ENCODE data around the gene NAA10.

NAA10 gene

GRCh38 chrX:153885208-153885787 lies 49.5 kb downstream of the NAA10 start:
- no peak overlapping the region for H3K9ac ChIP-seq (ENCODE audit: low read length)
- H3K27ac ChIP-seq (ENCODE audit: low read depth, low read length), result no peak overlapping the region
- no peaks in the 10 kb centered on the region for H3K36me3 ChIP-seq (ENCODE audit: insufficient read depth, low read length)
- H3K9me3 ChIP-seq (ENCODE audit: low read length), result no peaks in the 10 kb centered on the region
- H3K4me3 ChIP-seq (ENCODE audit: low read depth in 1 of 2, low read length in 2 of 2), result no peak overlapping the region
- H3K27me3 ChIP-seq (ENCODE audit: control insufficient read depth in 1 of 2, insufficient read depth in 2 of 2, low read length in 2 of 2), result peaks cover 34 to 70% of the 10 kb centered on the region in 2 donors
- H3K4me1 ChIP-seq (ENCODE audit: insufficient read depth, low read length), result no peaks in the 10 kb centered on the region

GRCh38 chrX:153884590-153884989 lies 50.2 kb downstream of the NAA10 start:
- H3K4me3 ChIP-seq (ENCODE audit: low read depth in 1 of 2, low read length in 2 of 2), result no peak overlapping the region
- no peaks in the 10 kb centered on the region for H3K9me3 ChIP-seq (ENCODE audit: low read length)
- no peak overlapping the region for H3K9ac ChIP-seq (ENCODE audit: low read length)
- no peak overlapping the region for H3K27ac ChIP-seq (ENCODE audit: low read depth, low read length)
- H3K4me1 ChIP-seq (ENCODE audit: insufficient read depth, low read length), result no peaks in the 10 kb centered on the region
- peaks cover 34 to 77% of the 10 kb centered on the region in 2 donors for H3K27me3 ChIP-seq (ENCODE audit: control insufficient read depth in 1 of 2, insufficient read depth in 2 of 2, low read length in 2 of 2)
- no peaks in the 10 kb centered on the region for H3K36me3 ChIP-seq (ENCODE audit: insufficient read depth, low read length)

GRCh38 chrX:153884136-153884535 lies 50.7 kb downstream of the NAA10 start:
- Histone ChIP-seq H3K9me3 (ENCODE audit: low read length) (no peaks in the 10 kb centered on the region), H3K36me3 (ENCODE audit: insufficient read depth, low read length) (no peaks in the 10 kb centered on the region), H3K9ac (ENCODE audit: low read length) (no peak overlapping the region), H3K4me3 (ENCODE audit: low read depth in 1 of 2, low read length in 2 of 2) (no peak overlapping the region), H3K27me3 (ENCODE audit: control insufficient read depth in 1 of 2, insufficient read depth in 2 of 2, low read length in 2 of 2) (peaks cover 34 to 81% of the 10 kb centered on the region in 2 donors), H3K4me1 (ENCODE audit: insufficient read depth, low read length) (no peaks in the 10 kb centered on the region), H3K27ac (ENCODE audit: low read depth, low read length) (no peak overlapping the region)

- H3K4me1 ChIP-seq (ENCODE audit: insufficient read depth, low read length), result no peaks in the 10 kb centered on the region
- no peaks in the 10 kb centered on the region for H3K9me3 ChIP-seq (ENCODE audit: low read length)
- no peak overlapping the region for H3K9ac ChIP-seq (ENCODE audit: low read length)
- H3K4me3 ChIP-seq (ENCODE audit: low read depth in 1 of 2, low read length in 2 of 2), result no peak overlapping the region
- no peak overlapping the region for H3K27ac ChIP-seq (ENCODE audit: low read depth, low read length)
- H3K27me3 ChIP-seq (ENCODE audit: control insufficient read depth in 1 of 2, insufficient read depth in 2 of 2, low read length in 2 of 2), result peaks cover 34 to 87% of the 10 kb centered on the region in 2 donors
- H3K36me3 ChIP-seq (ENCODE audit: insufficient read depth, low read length), result no peaks in the 10 kb centered on the region
These were observed 51.5 kb downstream of the NAA10 start for GRCh38 chrX:153883163-153883843.

- H3K4me3 ChIP-seq (ENCODE audit: low read depth in 1 of 2, low read length in 2 of 2), result no peak overlapping the region
- no peaks in the 10 kb centered on the region for H3K4me1 ChIP-seq (ENCODE audit: insufficient read depth, low read length)
- H3K9ac ChIP-seq (ENCODE audit: low read length), result no peak overlapping the region
- H3K9me3 ChIP-seq (ENCODE audit: low read length), result no peaks in the 10 kb centered on the region
- no peak overlapping the region for H3K27ac ChIP-seq (ENCODE audit: low read depth, low read length)
- peaks cover 34 to 88% of the 10 kb centered on the region in 2 donors for H3K27me3 ChIP-seq (ENCODE audit: control insufficient read depth in 1 of 2, insufficient read depth in 2 of 2, low read length in 2 of 2)
- H3K36me3 ChIP-seq (ENCODE audit: insufficient read depth, low read length), result no peaks in the 10 kb centered on the region
These were observed 52.3 kb downstream of the NAA10 start for GRCh38 chrX:153882557-153882956.

GRCh38 chrX:153882086-153882498 lies 52.7 kb downstream of the NAA10 start:
- Histone ChIP-seq H3K27me3 (ENCODE audit: control insufficient read depth in 1 of 2, insufficient read depth in 2 of 2, low read length in 2 of 2) (peaks cover 34 to 84% of the 10 kb centered on the region in 2 donors), H3K9ac (ENCODE audit: low read length) (no peak overlapping the region), H3K9me3 (ENCODE audit: low read length) (no peaks in the 10 kb centered on the region), H3K27ac (ENCODE audit: low read depth, low read length) (no peak overlapping the region), H3K4me3 (ENCODE audit: low read depth in 1 of 2, low read length in 2 of 2) (no peak overlapping the region), H3K36me3 (ENCODE audit: insufficient read depth, low read length) (no peaks in the 10 kb centered on the region), H3K4me1 (ENCODE audit: insufficient read depth, low read length) (no peaks in the 10 kb centered on the region)

GRCh38 chrX:153881281-153881680 lies 53.6 kb downstream of the NAA10 start:
- no peak overlapping the region for H3K27ac ChIP-seq (ENCODE audit: low read depth, low read length)

GRCh38 chrX:153880440-153880815 lies 54.4 kb downstream of the NAA10 start:
- Histone ChIP-seq H3K9me3 (ENCODE audit: low read length) (no peaks in the 10 kb centered on the region), H3K4me1 (ENCODE audit: insufficient read depth, low read length) (no peaks in the 10 kb centered on the region), H3K4me3 (ENCODE audit: low read depth in 1 of 2, low read length in 2 of 2) (no peak overlapping the region), H3K9ac (ENCODE audit: low read length) (no peak overlapping the region), H3K27ac (ENCODE audit: low read depth, low read length) (no peak overlapping the region), H3K27me3 (ENCODE audit: control insufficient read depth in 1 of 2, insufficient read depth in 2 of 2, low read length in 2 of 2) (peaks cover 38 to 86% of the 10 kb centered on the region in 2 donors), H3K36me3 (ENCODE audit: insufficient read depth, low read length) (no peaks in the 10 kb centered on the region)

More at GRCh38 chrX:153881281-153881680, 53.6 kb downstream of the NAA10 start:
- H3K27me3 ChIP-seq (ENCODE audit: control insufficient read depth in 1 of 2, insufficient read depth in 2 of 2, low read length in 2 of 2), result peaks cover 35 to 81% of the 10 kb centered on the region in 2 donors
- H3K9me3 ChIP-seq (ENCODE audit: low read length), result no peaks in the 10 kb centered on the region
- H3K36me3 ChIP-seq (ENCODE audit: insufficient read depth, low read length), result no peaks in the 10 kb centered on the region
- H3K4me1 ChIP-seq (ENCODE audit: insufficient read depth, low read length), result no peaks in the 10 kb centered on the region
- no peak overlapping the region for H3K4me3 ChIP-seq (ENCODE audit: low read depth in 1 of 2, low read length in 2 of 2)
- no peak overlapping the region for H3K9ac ChIP-seq (ENCODE audit: low read length)

GRCh38 chrX:153879741-153880439 lies 54.9 kb downstream of the NAA10 start:
- Histone ChIP-seq H3K27ac (ENCODE audit: low read depth, low read length) (no peak overlapping the region), H3K4me3 (ENCODE audit: low read depth in 1 of 2, low read length in 2 of 2) (no peak overlapping the region), H3K36me3 (ENCODE audit: insufficient read depth, low read length) (no peaks in the 10 kb centered on the region), H3K27me3 (ENCODE audit: control insufficient read depth in 1 of 2, insufficient read depth in 2 of 2, low read length in 2 of 2) (peaks cover 33 to 82% of the 10 kb centered on the region in 2 donors), H3K9ac (ENCODE audit: low read length) (no peak overlapping the region), H3K9me3 (ENCODE audit: low read length) (no peaks in the 10 kb centered on the region), H3K4me1 (ENCODE audit: insufficient read depth, low read length) (no peaks in the 10 kb centered on the region)
